Chondrocyte (in vitro differentiated cells): ENCODE data around the gene RPL18. TPM values are rescaled to one million over a fixed set of nuclear protein-coding genes. Genes with fewer than 3 reads are reported as not detected.
A peak's percentile ranks its signal among the peaks of the same experiment; 100 is the strongest.

ENCODE experiments used
- DNase-seq: peaks from one replicate; pipeline ENCODE4 v3.0.0; 2021; ENCODE audit warnings: mixed read lengths, low spot score
- H3K27ac Mint-ChIP-seq: one replicate; pipeline ENCODE4 v1.8.0; 2021; ENCODE audit warnings: mild to moderate bottlenecking, moderate library complexity, mixed read lengths; ENCODE audit not compliant: unreplicated experiment
- H3K27me3 Mint-ChIP-seq: 2 replicates; pipeline ENCODE4 v1.8.0; 2021; ENCODE audit warnings: low read depth, mixed read lengths
- H3K36me3 Mint-ChIP-seq: 2 replicates; pipeline ENCODE4 v1.8.0; 2021; ENCODE audit warnings: low read depth, mixed read lengths
- H3K4me1 Mint-ChIP-seq: 2 replicates; pipeline ENCODE4 v1.8.0; 2021; ENCODE audit warnings: low read depth, mild to moderate bottlenecking, mixed read lengths
- H3K4me3 Mint-ChIP-seq: one replicate; pipeline ENCODE4 v1.8.0; 2021; ENCODE audit warnings: mild to moderate bottlenecking, moderate library complexity, mixed read lengths; ENCODE audit not compliant: unreplicated experiment
- H3K9me3 Mint-ChIP-seq: 2 replicates; pipeline ENCODE4 v1.8.0; 2021; ENCODE audit warnings: low read depth, mixed read lengths
- CTCF ChIP-seq: fragments of 200-600 bp; sonication (generic); IDR thresholded peaks from 2 replicates; pipeline ENCODE4 v1.5.0; 2021; ENCODE audit warnings: antibody characterized with exemption, mild to moderate bottlenecking, moderate library complexity
- total RNA-seq: library from RNA; stranded (reverse); gene quantifications from 3 replicates; pipeline ENCODE4 v1.2.1, GENCODE V29; 2021

The RPL18 gene
- total RNA-seq, 1 donor from 2014 or later: 753 TPM

GRCh38 chr19:48637449-48637947, 18.5 kb upstream of the RPL18 start:
- no peaks in the 10 kb centered on the region for H3K27me3 Mint-ChIP-seq
- H3K9me3 Mint-ChIP-seq: no peaks in the 10 kb centered on the region
- H3K4me1 Mint-ChIP-seq: peaks cover 43% of the 10 kb centered on the region
- peak overlapping the region; percentile 94 for H3K4me3 Mint-ChIP-seq
- H3K36me3 Mint-ChIP-seq: no peaks in the 10 kb centered on the region
- no peak for TF ChIP-seq CTCF
- peak overlapping the region; percentile 100 for H3K27ac Mint-ChIP-seq
- DNase-seq: peak; percentile 99

- Mint-ChIP-seq H3K27me3 (no peaks in the 10 kb centered on the region), H3K4me3 (peak within 1 kb of the TSS; percentile 94), H3K4me1 (peaks cover 45% of the 10 kb centered on the region), H3K36me3 (no peaks in the 10 kb centered on the region), H3K27ac (peak within 1 kb of the TSS; percentile 100), H3K9me3 (no peaks in the 10 kb centered on the region)
- DNase-seq: no peak
- TF ChIP-seq CTCF: no peak
These were observed 18.0 kb upstream of the RPL18 start, which contains the start of gene DBP for GRCh38 chr19:48636859-48637448. Gene DBP (minus strand): TSS chr19:48637379. CDS start chr19:48636994, 385 bp downstream.

- no peak for TF ChIP-seq CTCF
- Mint-ChIP-seq H3K27me3 (no peaks in the 10 kb centered on the region), H3K4me3 (peak overlapping the region; percentile 70), H3K4me1 (peaks cover 45% of the 10 kb centered on the region), H3K36me3 (no peaks in the 10 kb centered on the region), H3K9me3 (no peaks in the 10 kb centered on the region), H3K27ac (no peak overlapping the region)
- DNase-seq: no peak
These were observed 17.2 kb upstream of the RPL18 start for GRCh38 chr19:48635966-48636858.

GRCh38 chr19:48635263-48635965, 16.4 kb upstream of the RPL18 start:
- Mint-ChIP-seq H3K27ac (peak overlapping the region; percentile 86), H3K27me3 (no peaks in the 10 kb centered on the region), H3K4me1 (peaks cover 52% of the 10 kb centered on the region), H3K4me3 (peak overlapping the region; percentile 70), H3K9me3 (no peaks in the 10 kb centered on the region), H3K36me3 (no peaks in the 10 kb centered on the region)
- no peak for DNase-seq
- no peak for TF ChIP-seq CTCF
